ENCODE results near the gene AKAP12.
"Not testable (repeated sequence)": the region's sequence is repeated elsewhere in the genome, so short reads cannot be mapped to it uniquely, and the experiment has no call there.

AKAP12 gene

DNA sequence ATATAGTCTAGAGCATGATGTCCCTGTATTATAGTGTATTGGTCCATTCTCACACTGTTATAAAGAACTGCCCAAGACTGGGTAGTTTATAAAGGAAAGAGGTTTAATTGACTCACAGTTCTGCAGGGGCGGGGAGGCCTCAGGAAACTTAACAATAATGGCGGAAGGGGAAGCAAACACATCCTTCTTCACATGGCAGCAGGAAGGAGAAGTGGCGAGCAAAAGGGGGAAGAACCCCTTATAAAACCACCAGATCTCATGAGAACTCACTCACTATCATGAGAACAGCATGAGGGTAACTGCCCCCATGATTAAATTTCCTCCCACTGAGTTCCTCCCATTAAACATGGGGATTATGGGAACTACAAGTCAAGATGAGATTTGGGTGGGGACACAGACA lies 75.9 kb downstream of the AKAP12 start:
- DNase-seq (ENCODE audit: low read depth): not testable (repeated sequence)

DNA sequence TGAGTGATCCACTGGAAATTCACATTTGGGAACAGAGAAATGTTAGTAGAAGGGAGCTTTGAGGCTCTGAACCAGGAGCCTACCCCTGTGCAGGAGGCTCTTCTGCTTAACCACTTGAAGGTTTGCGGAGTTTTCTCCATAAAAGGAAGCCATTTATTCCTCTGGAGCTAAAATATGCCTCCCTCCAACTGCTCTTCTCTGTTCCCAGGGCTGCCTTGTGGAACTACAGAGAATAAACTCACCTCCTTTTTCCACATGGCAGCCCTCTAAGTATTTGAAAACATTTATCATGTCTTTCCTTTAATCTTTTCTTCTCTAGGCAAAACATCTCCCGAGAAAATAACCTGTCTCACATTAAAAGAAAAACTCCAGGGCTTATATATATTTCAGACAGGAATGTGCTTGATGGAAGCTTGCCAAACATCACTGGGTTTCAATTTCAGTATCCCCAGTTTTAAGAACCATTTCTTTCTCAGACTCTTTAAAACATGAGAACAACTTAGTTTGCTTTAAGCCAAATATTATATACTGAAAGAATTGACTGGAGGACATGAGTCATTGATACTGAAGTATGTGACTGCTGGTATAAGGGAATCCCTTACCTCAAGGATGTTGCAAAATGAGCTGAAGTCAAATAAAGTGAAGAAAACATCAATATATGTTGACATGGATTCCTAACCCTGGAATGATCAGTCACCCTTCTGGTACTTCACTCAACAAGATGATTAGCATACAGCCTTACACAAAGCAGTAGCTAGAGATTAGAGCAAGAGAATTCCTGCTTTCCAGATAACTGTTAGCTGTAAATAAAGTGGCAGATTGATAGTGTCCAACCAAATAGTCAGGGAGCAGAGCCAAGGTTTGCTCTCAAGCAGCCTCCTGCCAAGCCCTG lies 77.6 kb downstream of the AKAP12 start:
- no peak for DNase-seq (ENCODE audit: low read depth)

DNA sequence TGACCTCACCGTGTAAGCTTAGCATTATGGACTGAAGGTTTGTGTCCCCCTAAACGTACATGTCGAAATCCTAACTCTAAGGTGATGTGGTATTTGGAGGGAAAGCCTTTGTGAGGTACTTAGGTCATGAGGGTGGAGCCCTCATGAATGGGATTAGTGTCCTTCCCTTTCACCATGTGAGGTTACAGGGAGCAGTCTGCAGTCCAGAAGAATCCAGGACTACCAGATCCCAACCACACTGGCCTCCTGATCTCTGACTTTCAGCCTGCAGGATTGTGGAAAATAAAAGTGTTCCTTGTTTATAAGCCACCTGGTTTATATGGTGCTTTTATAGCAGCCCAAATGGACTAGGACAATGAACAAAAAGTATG lies 78.2 kb downstream of the AKAP12 start:
- no peak for DNase-seq (ENCODE audit: low read depth)

DNA sequence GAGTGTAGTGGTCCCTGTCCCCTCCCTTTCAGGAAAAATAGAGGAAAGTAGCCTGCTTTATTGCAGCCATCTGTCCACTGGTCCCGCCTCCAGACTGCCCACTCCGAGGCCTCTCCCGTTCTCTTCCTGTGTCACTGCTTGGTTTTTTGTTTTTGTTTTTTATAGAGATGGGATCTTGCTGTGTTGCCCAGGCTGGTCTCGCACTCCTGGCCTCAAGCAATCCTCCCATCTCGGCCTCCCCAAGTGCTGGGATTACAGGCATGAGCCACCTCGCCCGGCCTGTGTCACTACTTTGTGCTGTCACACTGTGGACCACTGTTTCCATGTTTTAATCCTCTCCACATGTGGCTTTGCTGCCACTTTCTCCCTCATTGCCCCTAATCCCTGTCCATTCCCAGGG lies 80.4 kb downstream of the AKAP12 start:
- no peak for DNase-seq (ENCODE audit: low read depth)

DNA sequence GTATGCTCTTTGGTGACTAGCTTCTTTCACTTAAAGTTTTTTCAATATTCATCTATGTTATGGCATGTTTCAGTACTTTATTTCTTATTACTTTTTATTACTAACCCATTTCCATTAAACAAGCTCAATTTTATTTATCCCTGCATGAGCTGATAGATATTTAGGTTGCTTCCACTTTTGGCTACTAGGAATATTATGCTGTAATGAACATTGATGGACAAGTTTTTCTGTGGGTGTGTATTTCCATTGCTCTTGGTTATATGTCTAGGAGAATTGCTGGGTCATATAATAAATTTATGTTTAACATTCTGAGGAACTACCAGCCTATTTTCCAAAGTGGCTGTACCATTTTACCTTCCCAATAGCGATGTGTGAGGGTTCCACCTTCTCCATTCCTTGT lies 81.7 kb downstream of the AKAP12 start:
- DNase-seq (ENCODE audit: low read depth): no peak

DNA sequence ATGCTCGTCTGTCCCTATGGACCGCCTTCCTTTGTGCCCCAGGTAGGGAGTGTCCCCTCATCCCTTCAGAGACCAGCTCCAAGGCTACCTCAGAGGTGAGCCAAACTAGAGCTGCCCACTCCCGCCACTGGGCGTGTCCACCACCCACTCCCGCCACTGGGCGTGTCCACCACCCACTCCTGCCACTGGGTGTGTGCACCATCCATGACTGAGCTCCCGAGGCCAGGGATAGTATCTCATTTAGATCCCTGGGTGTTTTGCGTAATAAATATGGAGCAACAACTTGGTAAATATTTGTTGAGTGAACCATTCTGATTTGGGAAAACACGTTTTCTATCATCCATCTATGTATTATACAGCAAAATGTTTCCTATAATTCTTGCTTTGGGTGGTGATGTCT lies 82.8 kb downstream of the AKAP12 start:
- no peak for DNase-seq (ENCODE audit: low read depth)

DNA sequence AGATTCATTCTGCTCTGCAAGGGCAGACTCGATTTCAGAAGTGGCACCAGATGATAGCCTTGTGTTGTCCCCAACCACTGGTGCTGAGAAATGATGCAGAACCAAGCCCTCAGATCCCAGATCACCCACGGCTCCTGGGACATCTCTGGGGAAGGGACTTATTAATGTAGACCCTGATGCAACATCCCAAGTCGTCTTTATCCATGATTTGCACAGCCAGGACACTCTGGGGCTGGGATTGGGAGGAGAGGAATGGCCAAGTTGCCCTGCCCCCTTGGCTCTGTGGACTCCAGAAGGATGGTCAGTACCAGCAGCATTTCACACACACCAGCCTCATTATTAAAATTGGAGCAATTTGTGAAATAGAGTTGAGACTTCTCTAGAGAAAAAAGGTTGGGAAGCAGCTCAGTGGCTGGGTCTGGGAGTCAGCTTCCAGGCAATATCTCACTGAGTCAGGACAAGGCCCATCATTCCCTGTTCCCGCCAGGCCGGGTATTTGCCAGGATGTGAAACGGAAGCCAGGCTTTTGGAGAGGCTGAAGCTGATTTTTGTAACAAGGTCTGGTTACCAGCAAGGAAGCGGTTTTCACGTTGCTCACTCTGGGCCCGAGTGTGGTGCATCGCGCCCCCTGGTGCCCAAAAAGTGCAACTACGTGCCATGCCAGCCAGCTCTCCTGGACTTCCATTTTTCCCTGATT lies 84.2 kb downstream of the AKAP12 start:
- DNase-seq (ENCODE audit: low read depth): peak; percentile 33

DNA sequence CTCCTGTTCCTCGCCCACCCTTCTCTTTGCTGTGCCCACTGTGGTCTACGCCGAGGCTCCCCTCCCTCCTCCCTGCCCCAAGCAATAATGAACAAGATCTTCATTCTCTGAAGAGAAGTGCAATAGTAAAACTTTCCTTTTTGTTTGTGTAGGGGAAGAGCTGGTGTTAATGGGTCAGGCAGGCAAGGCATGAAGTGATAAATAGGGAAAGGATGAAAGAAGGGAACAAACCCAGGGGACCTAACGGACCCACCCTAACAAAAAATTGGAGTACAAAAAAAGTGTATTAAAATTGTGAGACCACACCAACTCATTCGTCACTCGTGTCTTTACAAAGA lies 84.7 kb downstream of the AKAP12 start:
- no peak for DNase-seq (ENCODE audit: low read depth)

DNA sequence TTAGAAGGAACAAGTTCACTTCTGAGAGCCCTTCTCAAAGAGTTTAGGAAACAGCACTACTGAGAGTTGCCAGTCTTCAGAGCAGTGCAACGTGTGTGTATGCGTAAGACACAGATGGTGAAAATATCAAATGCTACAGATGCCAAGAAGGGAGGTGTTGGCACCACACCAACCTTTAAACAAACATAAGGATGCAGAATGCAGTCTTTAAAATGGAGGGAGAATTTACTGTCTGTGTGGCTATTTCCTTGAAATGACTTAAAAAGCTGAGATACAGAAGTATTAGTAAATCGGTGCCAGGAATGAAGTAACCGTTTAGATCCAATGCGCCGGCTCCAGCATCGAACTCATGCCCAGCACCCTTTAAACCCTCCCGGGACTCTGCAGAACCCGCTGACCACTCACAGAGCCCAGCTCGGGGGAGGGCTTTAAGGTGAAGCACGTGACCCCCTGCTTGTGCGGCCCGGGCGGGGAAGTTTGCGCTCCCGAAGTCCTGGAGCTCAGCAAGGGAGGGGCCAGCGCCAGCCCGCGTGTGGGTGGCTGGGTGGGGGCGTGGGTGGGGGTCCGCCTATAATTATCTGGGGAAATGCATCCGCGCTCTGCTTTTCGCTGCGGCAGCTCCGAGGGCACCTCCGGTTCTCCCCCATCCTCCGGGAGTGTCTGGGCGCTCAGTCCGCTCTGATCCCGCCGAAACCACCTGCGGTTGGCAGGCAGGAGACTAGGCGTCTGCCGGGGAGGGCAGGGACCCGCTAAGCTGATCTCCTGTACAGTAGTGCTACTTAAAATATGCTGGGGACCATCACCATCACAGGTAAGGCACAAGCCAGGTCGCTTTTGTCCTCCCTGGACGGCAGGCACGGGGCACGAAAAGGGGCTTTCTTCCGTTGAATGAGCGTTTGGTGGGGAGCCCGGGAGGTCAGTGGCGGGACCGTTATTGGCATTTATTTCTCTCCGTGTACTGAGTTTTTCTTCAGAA lies 85.6 kb downstream of the AKAP12 start:
- peak; percentile 5 for DNase-seq (ENCODE audit: low read depth)

DNA sequence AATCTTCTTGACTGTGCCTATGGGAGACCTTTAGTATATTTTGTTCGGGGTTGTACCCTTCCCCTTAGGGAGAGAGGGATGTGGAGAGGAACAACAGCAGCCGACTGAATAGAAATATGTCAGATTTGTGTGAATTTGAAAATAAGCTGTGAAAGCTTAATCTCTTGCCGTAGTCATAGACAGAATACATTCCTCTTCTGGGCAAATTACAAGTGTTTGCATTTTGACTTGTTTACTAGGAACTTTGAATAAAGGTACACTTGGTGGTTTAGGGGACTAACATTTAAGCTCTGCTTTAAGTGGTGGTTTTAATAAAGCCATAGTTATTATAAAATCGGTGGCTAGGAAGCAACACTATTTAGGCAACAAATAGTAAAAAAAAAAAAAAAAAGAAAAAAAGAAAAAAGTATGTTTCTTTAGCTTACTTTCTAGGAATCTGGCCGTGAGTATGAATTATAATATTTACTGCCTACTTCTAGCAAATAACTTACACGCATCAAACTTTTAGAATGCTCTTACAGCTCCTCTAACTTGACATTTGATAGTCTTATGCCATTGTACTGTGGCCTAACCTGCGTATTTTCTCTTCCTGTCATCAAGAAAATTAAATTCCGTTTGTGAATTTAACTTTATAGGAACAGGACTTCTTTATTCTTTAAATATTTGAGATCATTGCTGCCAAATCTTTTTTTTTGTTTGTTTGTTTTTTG lies 86.5 kb downstream of the AKAP12 start:
- DNase-seq (ENCODE audit: low read depth): no peak

DNA sequence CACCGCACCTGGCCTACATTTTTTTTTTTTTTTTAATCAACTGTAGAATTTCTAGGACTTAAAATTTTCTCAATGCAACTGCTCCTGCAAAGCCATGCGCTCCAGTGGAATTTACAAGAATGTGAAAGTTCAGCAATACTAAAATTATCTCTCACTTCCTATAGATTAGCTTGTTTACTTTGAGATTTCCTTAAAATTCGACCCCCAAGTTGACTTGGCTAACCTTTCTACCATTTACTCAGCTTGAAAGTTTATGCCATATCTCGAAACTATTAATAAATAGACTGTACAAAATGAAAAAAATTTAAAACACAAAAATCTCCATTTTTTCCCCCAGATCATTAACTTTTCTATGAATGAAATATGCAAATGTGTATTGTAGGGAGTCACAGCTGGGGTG lies 87.3 kb downstream of the AKAP12 start:
- no peak for DNase-seq (ENCODE audit: low read depth)

DNA sequence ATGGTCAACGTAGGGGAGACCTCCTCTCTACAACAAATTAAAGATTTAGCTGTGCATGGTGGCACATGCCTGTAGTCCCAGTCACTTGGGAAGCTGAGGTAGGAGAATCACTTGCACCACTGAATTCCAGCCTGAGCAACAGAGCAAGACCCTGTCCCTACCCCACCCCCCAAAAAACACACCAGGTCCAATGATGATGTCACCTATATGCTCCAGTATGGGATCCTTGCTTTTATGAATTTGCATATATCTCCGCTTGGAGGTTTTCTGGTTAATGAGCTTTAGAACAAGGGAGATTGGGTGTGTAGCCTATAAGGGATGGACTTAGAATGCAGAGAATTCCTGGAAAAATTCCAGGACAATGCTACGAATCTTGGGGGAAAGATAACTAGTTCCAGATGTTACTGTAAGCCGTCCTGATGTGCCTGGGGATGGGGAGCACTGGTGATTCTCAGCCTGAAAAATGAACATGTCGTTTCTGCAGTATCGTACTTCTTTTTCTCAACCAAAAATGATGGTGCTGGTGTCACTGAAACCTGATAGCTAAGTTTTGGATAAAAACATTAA lies 90.4 kb downstream of the AKAP12 start:
- DNase-seq (ENCODE audit: low read depth): no peak

DNA sequence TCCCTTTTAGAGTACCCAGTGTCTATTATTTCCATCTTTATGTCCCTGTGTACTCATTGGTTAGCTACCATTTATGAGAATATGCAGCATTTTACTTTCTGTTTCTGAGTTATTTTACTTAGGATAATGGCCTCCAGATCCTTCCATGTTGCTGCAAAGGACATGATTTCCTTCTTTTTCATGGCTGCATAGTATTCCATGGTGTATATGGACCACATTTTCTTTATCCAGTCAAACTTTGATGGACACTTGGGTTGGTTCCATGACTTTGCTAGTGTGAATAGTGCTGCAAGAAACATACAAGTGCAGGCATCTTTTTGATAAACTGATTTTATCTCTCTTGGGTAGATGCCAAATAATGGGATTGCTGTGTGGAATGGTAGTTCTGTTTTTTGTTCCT lies 96.2 kb downstream of the AKAP12 start:
- DNase-seq (ENCODE audit: low read depth): no peak

DNA sequence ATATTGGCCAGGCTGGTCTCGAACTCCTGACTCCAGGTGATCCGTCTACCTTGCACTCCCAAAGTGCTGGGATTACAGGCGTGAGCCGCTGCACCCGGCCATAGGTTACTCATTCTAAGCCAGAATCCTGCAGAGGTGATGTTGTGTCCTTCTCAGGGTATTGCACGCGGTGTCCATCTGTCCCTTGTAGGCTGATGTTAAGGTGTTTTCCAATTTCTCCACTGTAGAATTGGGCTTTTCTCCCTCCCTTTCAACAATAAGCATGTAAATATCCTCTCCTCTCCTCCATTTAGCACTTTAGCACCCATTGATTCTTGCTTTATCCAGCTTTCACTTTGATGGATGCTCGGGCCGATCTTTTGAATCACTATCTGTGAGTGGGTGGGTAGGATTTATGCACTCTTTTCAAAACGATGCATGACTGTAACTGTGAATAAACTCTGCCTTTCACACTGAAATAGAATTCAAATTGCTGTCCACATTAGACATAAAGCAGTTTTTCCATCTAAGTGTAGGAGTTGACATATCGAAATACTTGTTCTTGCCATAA lies 99.0 kb downstream of the AKAP12 start:
- no peak for DNase-seq (ENCODE audit: low read depth)

DNA sequence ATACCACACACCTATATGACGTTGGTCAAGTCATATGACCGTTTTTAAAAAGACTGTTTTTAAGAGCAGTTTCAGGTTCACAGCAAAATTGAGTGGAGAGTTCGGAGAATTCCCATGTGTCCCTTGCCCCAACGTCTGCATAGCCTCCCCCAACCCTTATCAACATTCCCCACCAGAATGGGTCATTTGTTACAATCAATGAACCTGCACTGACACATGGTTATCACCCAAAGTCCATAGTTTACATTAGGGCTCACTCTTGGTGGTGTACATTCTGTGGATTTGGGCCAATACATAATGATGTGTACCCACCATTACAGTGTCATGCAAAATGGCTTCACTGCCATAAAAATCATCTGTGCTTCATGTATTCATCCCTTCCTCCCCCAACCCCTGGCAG lies 99.6 kb downstream of the AKAP12 start:
- DNase-seq (ENCODE audit: low read depth): no peak

DNA sequence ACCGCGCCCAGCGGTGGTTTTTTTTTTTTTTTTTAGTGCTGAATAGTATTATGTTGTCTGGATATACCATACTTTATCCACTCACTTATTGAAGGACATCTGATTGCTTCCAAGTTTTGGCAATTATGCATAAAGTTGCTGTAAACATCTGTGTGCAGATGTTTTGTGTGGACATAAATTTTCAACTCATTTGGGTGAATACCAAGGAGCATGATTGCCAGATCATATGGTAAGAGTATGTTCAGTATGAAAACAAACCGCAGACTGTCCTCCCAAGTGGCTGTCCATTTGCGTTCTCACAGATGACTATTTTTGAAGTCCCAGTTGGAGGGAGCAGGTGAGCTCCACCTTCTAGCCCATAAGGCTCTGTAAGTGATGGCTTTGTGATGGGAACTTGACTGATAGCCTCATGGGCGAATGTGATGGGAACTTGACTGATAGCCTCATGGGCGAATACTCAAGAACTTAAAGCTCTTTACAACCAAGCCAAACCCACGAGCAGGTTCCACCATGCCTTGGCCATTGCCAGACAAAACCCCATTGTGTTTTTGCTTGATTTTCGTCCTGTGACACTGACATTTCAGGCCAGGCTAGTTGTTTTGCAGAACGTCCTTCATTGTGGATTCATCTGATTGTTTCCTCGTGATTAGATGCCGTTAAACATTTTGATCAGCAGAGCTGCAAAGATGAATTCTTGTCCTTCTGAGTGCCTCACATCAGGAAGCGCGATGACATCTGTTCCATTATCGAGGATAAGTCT lies 100.6 kb downstream of the AKAP12 start:
- DNase-seq (ENCODE audit: low read depth): no peak

DNA sequence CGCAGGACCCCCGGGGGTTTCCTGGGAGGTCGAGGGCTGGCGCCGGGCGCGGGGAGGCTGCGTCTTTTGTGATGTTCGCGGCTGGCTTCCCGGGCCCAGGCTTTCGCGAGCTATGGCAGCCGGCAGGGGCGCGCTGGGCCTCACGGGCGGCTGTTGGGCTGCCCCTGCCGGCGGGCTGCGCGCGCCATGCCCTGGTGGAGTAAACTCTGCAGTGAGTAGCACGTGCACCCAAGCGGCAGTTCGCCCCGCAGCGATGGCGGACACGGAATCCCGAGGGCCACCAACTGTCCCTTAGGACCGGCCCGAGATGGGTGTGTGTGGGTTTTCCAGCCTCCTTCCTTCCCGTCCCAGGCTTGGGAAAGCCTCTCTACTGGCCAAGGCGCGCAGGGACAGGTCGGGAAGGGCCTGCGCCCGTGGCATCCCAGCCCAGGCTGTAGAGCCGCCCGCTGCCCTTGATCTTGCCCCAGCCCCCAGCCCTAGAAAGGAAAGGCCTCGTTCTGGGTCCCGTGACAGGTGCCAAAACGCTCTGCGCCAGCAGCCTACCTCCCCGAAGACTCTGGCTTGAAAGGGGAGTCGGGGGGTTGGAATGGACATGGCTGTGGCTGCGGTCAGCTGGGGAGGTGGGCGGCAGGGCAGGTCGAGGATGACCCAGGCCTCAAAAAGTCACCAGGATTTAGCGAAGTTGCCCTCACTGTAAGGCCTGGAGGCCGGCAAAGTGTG lies 101.9 kb downstream of the AKAP12 start:
- DNase-seq (ENCODE audit: low read depth): no peak

DNA sequence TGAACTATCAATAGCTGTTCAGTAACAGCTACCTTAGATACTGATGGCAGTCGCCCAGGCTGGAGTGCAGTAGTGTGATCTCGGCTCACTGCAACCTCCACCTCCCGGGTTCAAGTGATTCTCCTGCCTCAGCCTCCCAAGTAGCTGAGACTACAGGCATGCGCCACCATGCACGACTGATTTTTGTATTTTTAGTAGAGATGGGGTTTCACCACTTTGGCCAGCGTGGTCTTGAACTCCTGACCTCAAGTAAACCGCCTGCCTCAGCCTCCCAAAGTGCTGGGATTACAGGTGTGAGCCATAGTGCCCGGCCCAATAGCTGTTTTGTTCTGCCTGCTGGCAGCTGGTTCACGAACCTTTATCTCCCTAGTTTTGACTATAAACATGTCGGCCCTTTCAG lies 103.0 kb downstream of the AKAP12 start:
- DNase-seq (ENCODE audit: low read depth): not testable (repeated sequence)

DNA sequence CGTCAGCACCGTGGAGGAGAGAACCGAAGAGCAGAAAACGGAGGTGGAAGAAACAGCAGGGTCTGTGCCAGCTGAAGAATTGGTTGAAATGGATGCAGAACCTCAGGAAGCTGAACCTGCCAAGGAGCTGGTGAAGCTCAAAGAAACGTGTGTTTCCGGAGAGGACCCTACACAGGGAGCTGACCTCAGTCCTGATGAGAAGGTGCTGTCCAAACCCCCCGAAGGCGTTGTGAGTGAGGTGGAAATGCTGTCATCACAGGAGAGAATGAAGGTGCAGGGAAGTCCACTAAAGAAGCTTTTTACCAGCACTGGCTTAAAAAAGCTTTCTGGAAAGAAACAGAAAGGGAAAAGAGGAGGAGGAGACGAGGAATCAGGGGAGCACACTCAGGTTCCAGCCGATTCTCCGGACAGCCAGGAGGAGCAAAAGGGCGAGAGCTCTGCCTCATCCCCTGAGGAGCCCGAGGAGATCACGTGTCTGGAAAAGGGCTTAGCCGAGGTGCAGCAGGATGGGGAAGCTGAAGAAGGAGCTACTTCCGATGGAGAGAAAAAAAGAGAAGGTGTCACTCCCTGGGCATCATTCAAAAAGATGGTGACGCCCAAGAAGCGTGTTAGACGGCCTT lies 110.0 kb downstream of the AKAP12 start:
- DNase-seq (ENCODE audit: low read depth): no peak
